ENCODE results near the gene HNRNPF.
"Not testable (repeated sequence)": the region's sequence is repeated elsewhere in the genome, so short reads cannot be mapped to it uniquely, and the experiment has no call there.

Gene HNRNPF

DNA sequence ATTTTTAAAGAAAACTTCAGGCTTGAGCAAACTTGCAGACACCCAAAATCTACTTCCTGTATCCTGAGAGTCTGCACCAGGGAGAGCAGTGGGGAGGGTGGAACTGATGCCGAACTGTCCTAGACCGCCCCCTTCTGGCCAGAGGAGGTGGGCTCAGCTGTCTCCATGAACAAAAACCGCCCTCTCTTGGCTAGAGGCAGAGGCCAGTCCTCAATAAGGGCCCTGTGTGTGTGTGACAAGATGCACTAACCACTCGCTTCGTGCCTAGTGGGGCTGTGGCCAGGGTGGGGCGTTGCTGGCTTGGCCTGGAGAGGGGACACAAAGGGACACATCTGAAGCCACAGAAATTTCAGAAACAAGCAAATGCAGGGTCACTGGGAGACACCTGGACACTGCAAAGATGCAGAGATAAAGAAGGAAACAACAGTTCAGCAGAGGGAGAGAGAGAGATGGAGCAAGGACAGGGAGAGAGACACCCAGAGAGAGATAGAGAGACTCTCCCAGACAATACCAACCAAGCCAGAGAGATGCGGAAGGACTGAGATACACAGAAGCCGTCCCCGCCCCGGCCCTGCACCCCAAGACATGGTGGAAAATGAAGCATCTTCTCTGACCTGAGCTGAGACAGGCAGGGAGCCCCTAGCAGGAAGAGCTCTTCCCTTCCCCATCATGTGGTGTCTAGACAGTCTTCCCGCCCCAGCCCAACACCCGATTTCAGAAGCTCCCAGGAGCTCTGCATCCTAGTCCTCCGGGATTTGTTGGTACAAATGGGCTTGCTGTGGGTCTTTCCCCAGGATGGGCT, 60.3 kb downstream of the HNRNPF start:
- DNase-seq (ENCODE audit: low read depth), result peak; percentile 78

DNA sequence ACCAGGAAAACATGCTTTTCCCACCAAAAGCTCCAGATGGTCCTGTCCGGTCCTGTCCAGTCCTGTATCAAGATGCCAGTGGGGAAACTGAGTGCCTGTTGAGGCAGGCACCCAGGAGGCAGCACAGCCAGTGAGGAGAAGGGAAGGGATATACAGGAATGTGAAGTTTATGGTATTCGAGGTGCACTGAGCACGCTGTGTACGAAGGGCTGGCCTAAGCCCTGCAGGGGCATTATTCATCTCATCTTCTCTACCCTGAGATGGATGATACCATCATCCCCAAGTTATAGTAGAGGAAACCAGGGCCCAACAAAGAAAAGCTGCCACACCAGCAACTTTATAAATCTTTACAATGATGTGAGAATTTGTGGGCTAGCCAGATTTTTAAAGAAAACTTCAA, 61.0 kb downstream of the HNRNPF start:
- no peak for DNase-seq (ENCODE audit: low read depth)

DNA sequence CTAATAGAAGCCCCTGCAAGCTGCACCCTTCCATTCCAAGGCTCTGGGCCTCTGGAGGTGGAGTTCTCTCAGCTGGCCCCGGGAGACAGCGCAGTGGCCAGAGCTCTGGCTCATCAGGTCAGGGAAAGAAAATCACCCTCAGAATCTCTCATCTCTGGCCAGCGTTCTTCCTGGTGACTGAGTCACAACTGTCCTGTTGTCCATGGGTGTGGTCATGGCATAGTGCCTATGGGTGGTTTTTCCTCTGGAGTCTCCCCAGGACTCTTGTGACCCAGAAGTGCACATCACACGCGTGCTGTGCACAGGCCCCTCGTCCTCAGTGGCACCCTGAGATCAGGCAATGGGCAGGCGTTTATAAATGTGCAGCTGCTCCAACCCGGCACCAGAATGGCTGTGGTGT, 64.9 kb downstream of the HNRNPF start:
- DNase-seq (ENCODE audit: low read depth), result no peak

DNA sequence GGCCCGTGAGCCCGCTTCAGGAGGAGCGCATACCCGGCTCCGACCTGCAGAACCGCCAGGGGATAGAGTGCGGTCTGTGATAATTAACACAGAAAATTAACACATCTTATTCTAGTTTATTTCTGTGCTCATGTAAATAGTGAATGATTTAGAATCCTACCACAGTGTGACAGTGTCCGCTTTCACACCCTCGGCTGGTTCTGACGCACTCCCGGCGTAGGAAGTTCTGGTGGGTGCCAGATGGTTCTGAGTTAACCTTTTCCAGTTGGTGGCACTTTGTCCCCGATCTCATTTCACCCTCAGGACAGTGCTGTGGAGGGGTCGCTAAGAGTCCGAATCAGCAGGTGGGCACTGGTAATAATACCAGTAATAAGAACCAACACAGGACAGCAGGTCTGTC, 65.9 kb downstream of the HNRNPF start:
- no peak for DNase-seq (ENCODE audit: low read depth)

DNA sequence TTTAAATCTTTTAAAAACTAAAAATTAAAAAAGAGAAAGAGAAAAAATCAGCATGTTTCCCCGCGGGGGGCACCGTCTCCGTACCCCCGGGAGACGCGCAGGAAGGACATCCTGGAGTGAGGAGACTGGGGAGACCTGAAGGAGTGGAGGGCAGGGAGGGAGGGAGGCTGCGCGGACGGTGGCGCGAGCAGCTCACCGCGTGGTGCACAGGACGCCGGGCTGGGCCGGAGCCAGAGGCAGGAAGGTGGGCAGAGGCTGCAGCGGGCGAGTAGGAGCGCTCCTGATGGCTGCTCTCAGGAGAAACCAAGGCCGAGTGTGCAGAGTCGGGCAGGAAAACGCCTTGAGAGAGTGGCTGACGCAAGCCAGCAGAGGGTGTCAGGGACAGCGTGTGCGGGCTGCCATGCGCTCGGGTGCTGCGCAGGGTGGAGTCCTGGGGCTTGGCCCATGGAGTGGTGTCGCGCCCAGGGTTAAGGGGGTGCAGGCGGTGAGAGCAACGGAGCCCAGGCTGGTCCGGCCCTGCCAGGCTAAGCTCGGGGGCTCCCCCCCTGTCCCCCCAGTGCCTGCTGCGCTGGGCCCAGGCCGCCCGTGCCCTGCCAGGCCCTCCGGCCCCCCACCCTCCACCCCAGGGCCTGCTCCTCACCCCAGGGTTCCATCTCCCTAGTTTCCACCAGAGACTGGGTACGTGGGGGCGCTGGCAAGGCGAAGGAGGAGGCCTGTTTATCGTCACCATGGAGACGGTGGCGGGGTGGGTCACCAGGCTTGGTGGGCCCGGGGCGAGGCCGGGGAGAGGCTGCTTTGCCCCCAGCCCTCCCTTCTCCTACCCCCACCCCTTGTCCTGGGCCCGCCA, 66.5 kb downstream of the HNRNPF start:
- no peak for DNase-seq (ENCODE audit: low read depth)

DNA sequence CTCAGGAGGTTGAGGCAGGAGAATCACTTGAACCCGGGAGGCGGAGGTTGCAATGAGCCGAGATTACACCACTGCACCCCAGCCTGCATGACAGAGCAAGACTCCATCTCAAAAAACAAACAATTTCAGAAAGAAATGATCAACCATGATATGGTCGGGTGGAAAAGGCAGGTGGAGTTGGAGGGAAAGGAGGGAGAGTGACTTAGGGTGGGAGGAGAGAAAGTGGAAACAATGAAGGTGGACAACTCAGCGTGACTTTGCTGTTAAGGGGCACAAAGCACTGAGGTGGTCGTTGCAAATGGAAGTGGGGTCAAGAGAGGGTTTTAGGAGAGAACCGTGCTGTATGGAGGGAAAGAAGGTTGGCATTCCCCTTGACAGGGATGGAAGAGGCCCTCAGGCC, 67.5 kb downstream of the HNRNPF start:
- no peak for DNase-seq (ENCODE audit: low read depth)

DNA sequence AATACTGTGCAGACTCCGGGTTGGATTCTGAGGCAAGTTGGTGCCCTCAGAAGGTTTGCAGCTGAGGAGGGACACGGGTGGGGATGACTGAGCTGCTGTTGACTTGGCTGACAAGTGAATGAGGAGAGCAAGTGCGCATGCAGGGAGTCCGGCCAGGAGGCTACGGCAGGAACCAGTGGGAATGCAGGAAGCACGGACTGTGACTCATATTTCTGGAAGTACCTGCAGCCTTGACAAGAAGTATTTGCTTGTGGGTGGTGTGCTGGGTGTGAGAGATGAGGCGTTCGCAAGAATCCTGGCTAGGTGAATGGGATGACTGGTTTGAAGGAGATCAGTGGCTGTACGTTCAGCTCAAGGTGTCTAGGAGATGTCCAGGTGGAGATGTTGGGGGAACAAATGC, 68.4 kb downstream of the HNRNPF start:
- no peak for DNase-seq (ENCODE audit: low read depth)

DNA sequence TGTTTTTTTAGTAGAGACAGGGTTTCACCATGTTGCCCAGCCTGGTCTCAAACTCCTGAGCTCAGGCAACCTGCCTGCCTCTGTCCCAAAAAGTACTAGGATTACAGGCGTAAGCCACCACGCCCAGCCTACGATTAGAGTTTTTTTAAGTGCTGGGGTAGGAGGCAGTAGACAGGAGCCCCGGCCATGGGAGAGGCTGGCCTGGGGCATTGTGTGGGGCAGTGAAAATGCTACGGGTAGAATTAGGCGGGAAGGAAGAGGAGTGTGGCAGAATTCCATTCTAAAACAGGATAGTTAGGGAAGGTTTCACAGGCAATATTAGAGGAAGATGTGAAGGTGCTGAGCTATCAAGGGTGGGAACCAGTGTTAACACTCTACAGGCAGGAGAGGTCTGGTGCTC, 68.9 kb downstream of the HNRNPF start:
- DNase-seq (ENCODE audit: low read depth), result no peak

DNA sequence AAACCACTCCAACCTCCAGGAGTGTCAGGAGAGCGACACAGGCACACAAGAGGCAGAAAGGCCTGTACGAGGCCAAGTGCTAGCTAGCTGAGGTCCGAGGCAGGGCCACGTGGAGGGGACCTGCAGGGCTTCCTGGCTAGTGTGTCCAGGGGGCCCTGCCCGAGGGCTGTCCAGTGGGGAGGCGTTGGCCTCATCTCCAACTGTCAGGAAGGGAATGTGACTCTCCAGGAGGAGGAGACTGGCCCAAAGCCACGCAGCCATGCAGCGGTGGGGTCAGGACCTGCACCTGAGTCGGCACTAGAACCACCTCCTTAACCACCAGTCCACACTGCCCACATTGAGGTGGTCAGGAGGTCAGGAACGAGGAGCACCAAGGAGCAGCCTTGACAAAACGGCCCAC, 69.8 kb downstream of the HNRNPF start:
- DNase-seq (ENCODE audit: low read depth), result no peak

DNA sequence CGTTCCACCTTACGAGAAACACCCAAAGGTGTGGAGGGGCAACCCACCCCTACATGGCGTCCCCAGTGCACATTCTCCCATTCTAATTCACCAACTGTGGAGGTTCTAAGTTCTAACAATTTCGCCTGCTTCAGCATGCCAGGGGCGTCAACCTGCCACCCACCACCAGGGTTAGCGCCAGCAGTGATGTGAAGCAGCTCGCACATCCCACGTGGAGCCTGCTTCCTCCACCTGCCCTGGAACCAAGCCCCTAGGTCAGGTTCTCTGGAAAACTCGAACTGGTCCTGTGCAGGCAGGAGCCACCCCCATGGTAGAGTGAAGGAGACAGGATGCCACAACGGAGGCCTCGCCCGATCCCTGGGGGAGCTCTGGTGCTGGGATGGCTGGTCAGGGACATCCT, 70.9 kb downstream of the HNRNPF start:
- no peak for DNase-seq (ENCODE audit: low read depth)

DNA sequence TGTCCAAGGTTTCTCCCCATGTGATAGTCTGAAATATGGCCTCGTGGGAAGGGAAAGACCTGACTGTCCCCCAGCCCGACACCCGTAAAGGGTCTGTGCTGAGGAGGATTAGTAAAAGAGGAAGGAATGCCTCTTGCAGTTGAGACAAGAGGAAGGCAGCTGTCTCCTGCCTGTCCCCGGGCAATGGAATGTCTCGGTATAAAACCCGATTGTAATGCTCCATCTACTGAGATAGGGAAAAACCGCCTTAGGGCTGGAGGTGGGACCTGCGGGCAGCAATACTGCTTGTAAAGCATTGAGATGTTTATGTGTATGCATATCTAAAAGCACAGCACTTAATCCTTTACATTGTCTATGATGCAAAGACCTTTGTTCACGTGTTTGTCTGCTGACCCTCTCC, 71.5 kb downstream of the HNRNPF start:
- not testable (repeated sequence) for DNase-seq (ENCODE audit: low read depth)

DNA sequence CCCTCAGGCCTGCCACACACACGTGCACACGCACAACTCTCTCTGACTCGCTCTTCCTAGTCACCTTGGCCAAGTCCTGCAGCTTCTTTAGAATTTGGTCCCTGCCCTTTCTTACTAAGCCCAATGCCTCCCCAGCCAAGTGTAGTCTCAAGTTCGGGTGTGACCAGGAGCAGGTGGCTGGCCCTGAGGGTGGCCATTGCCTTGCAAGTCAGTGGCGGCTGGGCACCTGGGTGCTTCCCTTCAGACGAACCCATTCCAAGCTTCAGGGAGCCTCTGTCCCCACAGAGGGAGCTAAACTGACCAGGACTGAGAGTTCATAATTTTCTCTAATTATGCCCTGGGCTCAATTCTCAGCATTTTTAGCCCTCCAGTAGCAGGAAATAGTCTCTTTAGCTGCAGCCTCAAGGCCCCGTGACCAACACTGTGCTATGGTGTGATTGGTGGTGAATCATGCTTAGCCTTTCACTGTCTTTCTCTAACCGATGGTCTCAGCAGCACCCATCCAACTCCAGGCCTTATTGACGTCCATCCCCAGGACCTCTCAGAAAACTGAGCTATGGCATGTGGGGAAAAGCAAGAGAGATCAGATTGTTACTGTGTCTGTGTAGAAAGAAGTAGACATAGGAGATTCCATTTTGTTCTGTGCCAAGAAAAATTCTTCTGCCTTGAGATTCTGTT, 72.2 kb downstream of the HNRNPF start:
- no peak for DNase-seq (ENCODE audit: low read depth)

DNA sequence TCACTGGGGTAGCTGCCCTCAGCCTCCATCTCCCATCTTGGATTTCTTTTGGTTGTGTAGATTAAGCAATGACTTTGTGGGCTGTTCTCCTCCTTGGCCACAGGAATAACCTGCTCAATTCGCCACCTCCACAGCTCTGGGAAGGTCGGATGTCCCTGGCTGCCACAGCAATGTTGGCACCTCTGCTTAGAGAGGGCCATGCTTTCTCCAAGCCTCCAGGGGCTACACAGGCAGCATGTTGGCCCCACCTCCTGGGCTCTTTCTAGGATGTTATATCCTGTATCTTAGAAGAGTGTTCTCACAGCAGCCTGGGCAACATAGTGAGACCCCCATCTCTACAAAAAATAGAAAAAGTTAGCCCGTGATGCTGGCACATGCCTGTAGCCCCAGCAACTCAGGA, 72.9 kb downstream of the HNRNPF start:
- DNase-seq (ENCODE audit: low read depth), result no peak
